C4-2B (cell line): ENCODE results near the gene SPRED2.

Experiments
- ZFX ChIP-seq: fragments of 450-650 bp; IDR thresholded peaks from 2 replicates; pipeline ENCODE4 v1.6.1; 2017
- TF ChIP-seq, protein P1 (sequence below): fragments of 450-650 bp; conservative IDR thresholded peaks from 2 replicates; pipeline ENCODE4 v1.5.1; 2017; ENCODE audit warnings: mild to moderate bottlenecking

DNA sequence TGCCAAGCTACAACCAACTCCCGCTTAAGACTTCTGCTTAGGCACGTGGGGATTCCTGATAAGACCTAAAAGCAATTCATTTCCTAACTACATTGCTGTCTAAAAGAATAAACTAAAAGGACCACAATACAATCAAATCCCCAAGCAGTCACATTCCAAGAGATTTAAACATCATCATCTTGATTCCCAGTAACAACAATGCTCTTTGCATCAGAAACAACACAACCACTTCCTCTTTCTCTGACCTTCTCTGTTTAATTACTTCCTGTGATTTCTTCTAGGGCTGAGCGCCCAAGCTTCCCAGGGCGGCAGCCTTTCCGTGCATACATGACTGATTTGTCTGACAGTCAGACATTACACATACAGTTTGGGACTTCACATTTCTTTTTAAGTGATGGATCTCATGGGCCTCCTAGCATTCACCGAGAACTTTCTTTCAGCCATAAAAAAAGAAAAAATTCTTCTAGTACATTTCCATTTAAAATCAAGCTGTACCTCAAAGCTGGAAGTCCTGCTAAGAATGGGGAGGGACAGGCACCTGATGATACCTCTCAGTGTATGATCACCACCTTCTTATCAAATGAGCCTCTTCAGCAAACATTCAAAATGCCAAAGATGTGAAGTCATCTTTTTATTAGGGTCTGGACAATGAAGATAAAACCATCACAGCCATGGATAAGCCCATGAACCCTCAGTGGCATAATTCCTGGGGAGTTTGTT is 11.5 kb downstream of the SPRED2 start:
- TF ChIP-seq, protein P1, sequence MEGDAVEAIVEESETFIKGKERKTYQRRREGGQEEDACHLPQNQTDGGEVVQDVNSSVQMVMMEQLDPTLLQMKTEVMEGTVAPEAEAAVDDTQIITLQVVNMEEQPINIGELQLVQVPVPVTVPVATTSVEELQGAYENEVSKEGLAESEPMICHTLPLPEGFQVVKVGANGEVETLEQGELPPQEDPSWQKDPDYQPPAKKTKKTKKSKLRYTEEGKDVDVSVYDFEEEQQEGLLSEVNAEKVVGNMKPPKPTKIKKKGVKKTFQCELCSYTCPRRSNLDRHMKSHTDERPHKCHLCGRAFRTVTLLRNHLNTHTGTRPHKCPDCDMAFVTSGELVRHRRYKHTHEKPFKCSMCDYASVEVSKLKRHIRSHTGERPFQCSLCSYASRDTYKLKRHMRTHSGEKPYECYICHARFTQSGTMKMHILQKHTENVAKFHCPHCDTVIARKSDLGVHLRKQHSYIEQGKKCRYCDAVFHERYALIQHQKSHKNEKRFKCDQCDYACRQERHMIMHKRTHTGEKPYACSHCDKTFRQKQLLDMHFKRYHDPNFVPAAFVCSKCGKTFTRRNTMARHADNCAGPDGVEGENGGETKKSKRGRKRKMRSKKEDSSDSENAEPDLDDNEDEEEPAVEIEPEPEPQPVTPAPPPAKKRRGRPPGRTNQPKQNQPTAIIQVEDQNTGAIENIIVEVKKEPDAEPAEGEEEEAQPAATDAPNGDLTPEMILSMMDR: no peak
- TF ChIP-seq ZFX: no peak
